ENCODE measurements around the gene IL32. TPM values are rescaled to one million over a fixed set of nuclear protein-coding genes. Genes with fewer than 3 reads are reported as not detected.

Gene IL32
- total and polyA plus RNA-seq, 8 donors = 151 to 928 (median 274) TPM

GRCh38 chr16:3056336-3057180, 8.9 kb upstream of the IL32 start:
- DNase-seq = peak in 2 of 6 donors; percentile 8 to 62
- no peak for TF ChIP-seq CTCF (IDR thresholded peaks at IDR 0.05)

GRCh38 chr16:3057181-3058138, 8.0 kb upstream of the IL32 start:
- 89 to 93% methylated on average over 22 of the region's 22 CpGs for WGBS, 2 donors
- no peak for TF ChIP-seq CTCF (IDR thresholded peaks at IDR 0.05)
- ATAC-seq (no peak), FAIRE-seq (no peak), DNase-seq (peak in 1 of 6 donors; percentile 21)
- H3K4me3 ChIP-seq = peak overlapping the region in 2 of 4 donors; percentile 80 to 96
- no peak overlapping the region for H3K27ac ChIP-seq
- peaks cover 0 to 8% (median 6%) of the 10 kb centered on the region in 3 donors for H3K4me1 ChIP-seq
- no peaks in the 10 kb centered on the region for H3K36me3 ChIP-seq
- intact Hi-C loops (cut with DNase I) = no loop called here
- no peaks in the 10 kb centered on the region for H3K9me3 ChIP-seq
- H3K27me3 ChIP-seq = no peaks in the 10 kb centered on the region

More at GRCh38 chr16:3056336-3057180, 8.9 kb upstream of the IL32 start:
- Histone ChIP-seq H3K4me3 (no peak overlapping the region), H3K4me1 (peaks cover 0 to 8% (median 6%) of the 10 kb centered on the region in 3 donors), H3K9me3 (no peaks in the 10 kb centered on the region), H3K36me3 (no peaks in the 10 kb centered on the region), H3K27ac (no peak overlapping the region), H3K27me3 (no peaks in the 10 kb centered on the region)
- FAIRE-seq (no peak), ATAC-seq (no peak)
- intact Hi-C loops (cut with DNase I) = no loop called here
- WGBS, 2 donors = 86 to 93% methylated on average over 19 of the region's 19 CpGs

- H3K4me3 ChIP-seq = peak overlapping the region; percentile 80 to 96 (median 86)
- no peaks in the 10 kb centered on the region for H3K9me3 ChIP-seq
- H3K4me1 ChIP-seq = peaks cover 0 to 8% (median 6%) of the 10 kb centered on the region in 3 donors
- H3K27me3 ChIP-seq = no peaks in the 10 kb centered on the region
- intact Hi-C loops (cut with DNase I) = no loop called here
- H3K27ac ChIP-seq = peak overlapping the region in 2 of 4 donors; percentile 90 to 92
- peak; percentile 46 to 66 (median 58) for ATAC-seq
- peak in 5 of 6 donors; percentile 58 to 88 (median 74) for DNase-seq
- no peaks in the 10 kb centered on the region for H3K36me3 ChIP-seq
- TF ChIP-seq CTCF (IDR thresholded peaks at IDR 0.05) = no peak
- no peak for FAIRE-seq
- 6% methylated on average over 65 to 77 of the region's 77 CpGs for WGBS, 2 donors
These were observed 7.1 kb upstream of the IL32 start for GRCh38 chr16:3058139-3059030.

GRCh38 chr16:3059041-3059722, 6.3 kb upstream of the IL32 start:
- H3K27me3 ChIP-seq = no peaks in the 10 kb centered on the region
- FAIRE-seq = no peak
- intact Hi-C loops (cut with DNase I) = no loop called here
- 0 to 2% methylated on average over 39 to 67 of the region's 67 CpGs for WGBS, 2 donors
- DNase-seq = peak; percentile 94 to 98 (median 95)
- peaks cover 0 to 8% (median 6%) of the 10 kb centered on the region in 3 donors for H3K4me1 ChIP-seq
- H3K36me3 ChIP-seq = no peaks in the 10 kb centered on the region
- H3K4me3 ChIP-seq = peak overlapping the region; percentile 80 to 96 (median 86)
- peak; percentile 94 to 95 (median 94) for ATAC-seq
- H3K9me3 ChIP-seq = no peaks in the 10 kb centered on the region
- TF ChIP-seq CTCF (IDR thresholded peaks at IDR 0.05) = peak; percentile 93 to 98 (median 96)
- H3K27ac ChIP-seq = peak overlapping the region; percentile 69 to 92 (median 80)
